ENCODE results near the gene YEATS2. TPM values are rescaled to one million over a fixed set of nuclear protein-coding genes. Genes with fewer than 3 reads are reported as not detected.

Gene YEATS2
- polyA plus RNA-seq, 2 of the 4 experiments (the other 2 are of a cell fraction): 11.2 to 15.3 TPM

DNA sequence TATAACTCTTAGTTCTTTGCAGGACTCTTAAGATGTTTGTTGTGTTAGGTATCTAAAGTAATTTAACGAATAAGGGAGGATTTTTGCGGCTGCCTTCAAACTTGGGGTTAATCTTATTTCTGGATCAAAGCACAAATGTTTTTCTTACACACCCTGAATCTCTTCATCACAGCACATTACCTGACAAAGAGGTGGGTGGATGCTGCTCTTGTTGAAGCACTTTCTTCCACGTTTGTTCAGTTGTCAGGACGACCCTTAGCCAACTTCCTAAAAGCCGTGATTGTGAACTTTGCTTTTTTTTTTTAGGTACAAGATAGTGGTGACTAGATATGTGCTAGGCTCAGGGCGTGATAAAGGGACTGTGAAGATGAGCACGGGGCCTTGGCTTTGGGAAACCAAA, 36.0 kb downstream of the YEATS2 start:
- DNase-seq (ENCODE audit: low read depth in 1 of 2, low spot score in 1 of 2): no peak
- ChIA-PET POLR2A (no interaction called here), CTCF (no interaction called here)
- Histone ChIP-seq H3K27ac (no peak overlapping the region), H3K4me3 (no peak overlapping the region), H3K4me1 (no peaks in the 10 kb centered on the region), H3K4me2 (no peak overlapping the region), H3K9me3 (no peaks in the 10 kb centered on the region)
- 88% methylated on average over 7 of the region's 7 CpGs for WGBS (ENCODE audit: missing lambda C conversion rate)
- ATAC-seq: no peak
- TF ChIP-seq NFE2L2 (conservative IDR thresholded peaks at IDR 0.05; ENCODE audit: low read length) (no peak), RNF2 (IDR thresholded peaks at IDR 0.05; ENCODE audit: borderline replicate concordance, low read depth) (no peak), CBX8 (IDR thresholded peaks at IDR 0.05) (no peak), CHD2 (IDR thresholded peaks at IDR 0.05; ENCODE audit: low read length, partially characterized antibody) (no peak), MAFK (IDR thresholded peaks at IDR 0.05; ENCODE audit: partially characterized antibody) (no peak), KDM5A (IDR thresholded peaks at IDR 0.05) (no peak), RCOR1 (IDR thresholded peaks at IDR 0.05; ENCODE audit: low read depth, low read length) (no peak), HOXB13 (CRISPR knock-in tag; IDR thresholded peaks at IDR 0.05; ENCODE audit: low read depth) (no peak), GATA3 (IDR thresholded peaks at IDR 0.05; ENCODE audit: borderline replicate concordance) (no peak)
- TF ChIP-seq, protein P1, sequence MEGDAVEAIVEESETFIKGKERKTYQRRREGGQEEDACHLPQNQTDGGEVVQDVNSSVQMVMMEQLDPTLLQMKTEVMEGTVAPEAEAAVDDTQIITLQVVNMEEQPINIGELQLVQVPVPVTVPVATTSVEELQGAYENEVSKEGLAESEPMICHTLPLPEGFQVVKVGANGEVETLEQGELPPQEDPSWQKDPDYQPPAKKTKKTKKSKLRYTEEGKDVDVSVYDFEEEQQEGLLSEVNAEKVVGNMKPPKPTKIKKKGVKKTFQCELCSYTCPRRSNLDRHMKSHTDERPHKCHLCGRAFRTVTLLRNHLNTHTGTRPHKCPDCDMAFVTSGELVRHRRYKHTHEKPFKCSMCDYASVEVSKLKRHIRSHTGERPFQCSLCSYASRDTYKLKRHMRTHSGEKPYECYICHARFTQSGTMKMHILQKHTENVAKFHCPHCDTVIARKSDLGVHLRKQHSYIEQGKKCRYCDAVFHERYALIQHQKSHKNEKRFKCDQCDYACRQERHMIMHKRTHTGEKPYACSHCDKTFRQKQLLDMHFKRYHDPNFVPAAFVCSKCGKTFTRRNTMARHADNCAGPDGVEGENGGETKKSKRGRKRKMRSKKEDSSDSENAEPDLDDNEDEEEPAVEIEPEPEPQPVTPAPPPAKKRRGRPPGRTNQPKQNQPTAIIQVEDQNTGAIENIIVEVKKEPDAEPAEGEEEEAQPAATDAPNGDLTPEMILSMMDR (IDR thresholded peaks at IDR 0.05): no peak
- TF ChIP-seq, protein P2, sequence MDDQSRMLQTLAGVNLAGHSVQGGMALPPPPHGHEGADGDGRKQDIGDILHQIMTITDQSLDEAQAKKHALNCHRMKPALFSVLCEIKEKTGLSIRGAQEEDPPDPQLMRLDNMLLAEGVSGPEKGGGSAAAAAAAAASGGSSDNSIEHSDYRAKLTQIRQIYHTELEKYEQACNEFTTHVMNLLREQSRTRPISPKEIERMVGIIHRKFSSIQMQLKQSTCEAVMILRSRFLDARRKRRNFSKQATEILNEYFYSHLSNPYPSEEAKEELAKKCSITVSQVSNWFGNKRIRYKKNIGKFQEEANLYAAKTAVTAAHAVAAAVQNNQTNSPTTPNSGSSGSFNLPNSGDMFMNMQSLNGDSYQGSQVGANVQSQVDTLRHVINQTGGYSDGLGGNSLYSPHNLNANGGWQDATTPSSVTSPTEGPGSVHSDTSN (IDR thresholded peaks at IDR 0.05): no peak
- FAIRE-seq: no peak

DNA sequence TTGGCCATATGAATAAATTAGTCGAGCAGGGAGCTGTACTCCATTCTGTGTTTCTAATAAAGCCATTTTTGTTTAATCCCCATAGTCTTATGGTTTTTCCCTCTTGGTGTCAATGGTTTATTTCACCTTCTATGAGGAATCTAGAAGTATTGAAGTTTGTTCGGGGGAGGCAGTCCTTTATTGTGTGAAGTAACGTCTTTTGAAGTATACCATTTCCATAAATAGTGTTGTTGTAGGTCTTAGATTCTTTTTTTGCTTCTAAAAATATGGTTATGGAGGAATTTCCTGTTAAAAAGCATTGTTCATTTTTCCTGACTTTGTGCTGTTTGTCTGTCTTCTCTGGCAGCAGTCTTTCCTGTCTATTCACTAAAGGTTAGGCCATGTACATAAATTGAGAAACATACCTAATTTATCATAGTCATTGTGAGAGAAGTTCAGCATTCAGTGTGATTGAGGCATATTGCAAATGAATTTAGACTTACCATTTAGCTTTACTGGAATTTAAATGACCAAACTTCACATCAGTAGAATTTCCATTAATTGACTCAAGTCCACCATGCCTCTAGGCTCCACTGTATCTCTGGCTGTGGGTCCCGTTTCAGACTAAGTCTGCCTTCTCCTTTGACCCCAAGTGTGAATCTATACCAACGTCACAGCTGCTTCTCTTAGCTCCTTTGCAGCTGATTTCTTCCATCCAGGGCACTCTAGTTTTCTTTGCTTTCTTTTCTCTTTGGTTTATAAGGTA, 37.3 kb downstream of the YEATS2 start:
- POLR2A ChIA-PET: no interaction called here
- Histone ChIP-seq H3K27ac (no peak overlapping the region), H3K4me2 (no peak overlapping the region), H3K4me1 (no peaks in the 10 kb centered on the region), H3K9me3 (no peaks in the 10 kb centered on the region), H3K4me3 (no peak overlapping the region)
- WGBS (ENCODE audit: missing lambda C conversion rate): 86% methylated on average over 5 of the region's 5 CpGs
- no peak for ATAC-seq
- TF ChIP-seq HOXB13 (CRISPR knock-in tag; IDR thresholded peaks at IDR 0.05; ENCODE audit: low read depth): no peak
- no peak for TF ChIP-seq CHD4 (IDR thresholded peaks at IDR 0.05; ENCODE audit: borderline replicate concordance)
- TF ChIP-seq FOSB (CRISPR knock-in tag; IDR thresholded peaks at IDR 0.05): no peak
- TF ChIP-seq CEBPB (IDR thresholded peaks at IDR 0.05): no peak
- no peak for TF ChIP-seq CBX8 (IDR thresholded peaks at IDR 0.05)
- no peak for TF ChIP-seq PHF8 (IDR thresholded peaks at IDR 0.05; ENCODE audit: borderline replicate concordance, low read depth)
- TF ChIP-seq ZSCAN20 (CRISPR knock-in tag; IDR thresholded peaks at IDR 0.05): no peak
- no peak for TF ChIP-seq NR3C1 (IDR thresholded peaks at IDR 0.05)
- no peak for TF ChIP-seq RNF2 (IDR thresholded peaks at IDR 0.05; ENCODE audit: borderline replicate concordance, low read depth)
- no peak for TF ChIP-seq RCOR1 (IDR thresholded peaks at IDR 0.05; ENCODE audit: low read depth, low read length)
- no peak for TF ChIP-seq FOSL2 (IDR thresholded peaks at IDR 0.05)
- TF ChIP-seq FOSL2 (CRISPR knock-in tag; IDR thresholded peaks at IDR 0.05): no peak
- TF ChIP-seq ZFP36 (IDR thresholded peaks at IDR 0.05; ENCODE audit: borderline replicate concordance, partially characterized antibody): no peak
- TF ChIP-seq, protein P3, sequence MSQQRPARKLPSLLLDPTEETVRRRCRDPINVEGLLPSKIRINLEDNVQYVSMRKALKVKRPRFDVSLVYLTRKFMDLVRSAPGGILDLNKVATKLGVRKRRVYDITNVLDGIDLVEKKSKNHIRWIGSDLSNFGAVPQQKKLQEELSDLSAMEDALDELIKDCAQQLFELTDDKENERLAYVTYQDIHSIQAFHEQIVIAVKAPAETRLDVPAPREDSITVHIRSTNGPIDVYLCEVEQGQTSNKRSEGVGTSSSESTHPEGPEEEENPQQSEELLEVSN (IDR thresholded peaks at IDR 0.05; ENCODE audit: borderline replicate concordance, low read depth): no peak
- TF ChIP-seq, protein P4, sequence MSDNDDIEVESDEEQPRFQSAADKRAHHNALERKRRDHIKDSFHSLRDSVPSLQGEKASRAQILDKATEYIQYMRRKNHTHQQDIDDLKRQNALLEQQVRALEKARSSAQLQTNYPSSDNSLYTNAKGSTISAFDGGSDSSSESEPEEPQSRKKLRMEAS (IDR thresholded peaks at IDR 0.05): no peak
- no peak for TF ChIP-seq KDM5A (IDR thresholded peaks at IDR 0.05)
- TF ChIP-seq HEYL (CRISPR knock-in tag; IDR thresholded peaks at IDR 0.05): no peak
- TF ChIP-seq KDM1A (IDR thresholded peaks at IDR 0.05; ENCODE audit: low read depth): no peak
- no peak for TF ChIP-seq NFE2L2 (conservative IDR thresholded peaks at IDR 0.05; ENCODE audit: low read length)
- CTCF ChIA-PET: no interaction called here
- FAIRE-seq: no peak
- no peak for DNase-seq (ENCODE audit: low read depth in 1 of 2, low spot score in 1 of 2)
